Stimulated activated naive CD4-positive, alpha-beta T cell treated with Interleukin-2 at 50 U/mL for 16 hours (primary cell): ENCODE measurements around the gene DOCK4.

Source experiments
- DNase-seq: peaks from one replicate; lab custom pipeline; 2025; lab: John Stamatoyannopoulos, UW

Gene DOCK4

GRCh38 chr7:112080441-112080840 lies 125.8 kb downstream of the DOCK4 start:
- DNase-seq: no peak

DNA sequence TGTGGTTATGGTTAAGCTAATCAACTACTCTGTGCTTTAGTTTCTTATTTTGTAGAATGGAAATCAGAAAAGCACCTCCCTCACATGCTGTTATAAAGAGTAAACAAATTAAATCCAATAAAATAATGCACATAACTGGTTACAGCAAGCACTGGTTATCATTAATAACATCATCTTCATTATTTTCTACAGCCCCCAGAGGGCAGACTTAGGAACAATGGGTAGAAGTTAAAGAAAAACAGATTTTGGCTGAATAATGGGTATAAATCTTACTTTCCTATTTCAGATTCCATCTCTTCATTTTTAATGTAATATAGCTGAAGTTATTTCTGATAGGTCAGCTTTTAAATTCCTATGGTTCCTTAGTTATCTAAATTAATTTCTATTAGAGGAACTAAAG lies 126.5 kb downstream of the DOCK4 start:
- DNase-seq: no peak

- DNase-seq: no peak
Observed at GRCh38 chr7:112079122-112079521, 127.1 kb downstream of the DOCK4 start.

- no peak for DNase-seq
Observed at GRCh38 chr7:112076324-112076723, 129.9 kb downstream of the DOCK4 start.

DNA sequence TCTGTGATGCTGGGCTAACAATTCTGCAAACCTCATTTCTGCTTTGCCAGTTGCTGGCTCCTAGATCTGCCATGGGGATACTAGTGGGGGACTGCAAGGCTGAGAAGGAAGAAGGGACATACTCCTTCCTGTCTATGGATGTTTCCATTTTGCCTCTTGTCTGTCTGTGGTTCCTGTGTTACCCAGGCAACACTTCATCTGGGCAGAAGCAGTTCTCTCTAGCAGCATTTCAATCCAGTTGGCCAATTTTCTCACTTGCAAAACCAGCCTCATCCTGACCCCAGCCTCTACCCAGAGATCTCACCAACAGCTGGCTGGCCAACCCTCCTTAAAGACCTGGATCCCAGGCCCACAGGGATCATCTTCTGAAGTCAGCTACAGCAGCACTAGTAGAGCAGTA lies 131.7 kb downstream of the DOCK4 start:
- DNase-seq: no peak

GRCh38 chr7:112073530-112073929 lies 132.7 kb downstream of the DOCK4 start:
- no peak for DNase-seq

GRCh38 chr7:112072541-112073245 lies 133.5 kb downstream of the DOCK4 start:
- no peak for DNase-seq

- no peak for DNase-seq
Observed at GRCh38 chr7:112071856-112072255, 134.3 kb downstream of the DOCK4 start.

DNA sequence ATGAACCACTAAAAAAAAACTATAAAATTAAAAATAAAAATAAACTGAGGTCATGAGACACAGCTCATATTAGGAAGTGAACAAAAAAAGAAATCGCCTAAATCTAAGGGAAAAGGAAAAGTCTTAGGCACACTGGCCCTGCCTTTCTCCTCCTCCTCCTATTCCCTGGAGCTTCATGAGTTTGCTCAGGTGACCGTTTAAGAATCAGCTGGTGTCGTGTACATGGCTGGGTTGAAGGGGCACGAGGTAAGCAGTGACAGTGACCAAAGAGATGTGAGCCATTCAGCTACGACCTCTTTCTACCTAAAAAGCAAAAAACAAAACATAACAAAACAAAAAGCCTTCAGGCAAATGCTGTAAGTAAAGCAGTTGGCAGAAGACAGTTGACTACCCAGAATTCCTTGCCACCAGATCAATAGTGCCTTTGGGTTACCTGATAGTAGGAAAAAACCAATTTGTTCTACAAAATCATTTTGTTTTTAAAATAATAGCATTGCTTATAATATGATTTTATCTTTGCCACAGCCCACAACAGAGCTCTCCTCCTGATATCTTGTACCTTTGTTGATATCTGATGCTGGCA lies 135.4 kb downstream of the DOCK4 start:
- no peak for DNase-seq

GRCh38 chr7:112069879-112070321 lies 136.3 kb downstream of the DOCK4 start:
- DNase-seq: no peak

DNA sequence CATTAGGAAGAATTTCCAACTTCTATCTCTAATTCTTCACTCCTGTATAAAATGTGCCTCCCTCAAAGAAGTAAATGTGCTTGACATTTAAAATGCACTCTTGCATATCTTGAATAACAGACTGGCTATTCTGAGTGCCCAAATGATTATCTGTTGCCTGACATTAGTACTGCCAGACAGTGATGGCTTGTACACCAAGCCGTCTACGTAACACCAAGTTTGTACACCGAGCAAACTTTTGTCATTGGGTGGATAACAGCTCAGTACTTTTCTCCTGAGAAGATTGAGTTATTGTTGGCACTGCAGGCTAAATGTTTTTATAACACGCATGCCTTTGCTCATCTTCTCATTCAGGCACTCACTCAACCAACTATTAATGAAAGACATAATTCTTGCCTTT lies 137.2 kb downstream of the DOCK4 start:
- DNase-seq: no peak

- no peak for DNase-seq
Observed at GRCh38 chr7:112067632-112068540, 138.3 kb downstream of the DOCK4 start.

GRCh38 chr7:112067200-112067599 lies 139.0 kb downstream of the DOCK4 start:
- no peak for DNase-seq

DNA sequence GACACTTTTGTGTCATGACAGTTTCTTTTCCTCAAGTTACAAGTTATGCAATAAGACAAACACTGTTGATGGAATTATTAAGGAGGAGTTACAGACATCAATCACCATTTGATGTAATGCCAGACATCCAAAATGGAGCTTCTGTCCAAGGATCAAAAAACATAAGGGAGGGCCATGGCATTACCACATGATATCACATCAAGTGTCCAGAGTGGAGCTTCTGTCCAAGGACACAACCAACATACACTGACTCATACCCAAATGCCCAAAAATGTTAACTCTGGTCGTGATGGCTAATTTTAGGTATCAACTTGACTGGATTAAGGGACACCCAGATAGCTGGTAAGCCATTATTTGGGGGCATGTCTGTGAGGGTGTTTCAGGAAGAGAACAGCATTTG lies 140.4 kb downstream of the DOCK4 start:
- no peak for DNase-seq

- DNase-seq: no peak
Observed at GRCh38 chr7:112064627-112065385, 141.4 kb downstream of the DOCK4 start.

- no peak for DNase-seq
Observed at GRCh38 chr7:112063974-112064373, 142.2 kb downstream of the DOCK4 start.

DNA sequence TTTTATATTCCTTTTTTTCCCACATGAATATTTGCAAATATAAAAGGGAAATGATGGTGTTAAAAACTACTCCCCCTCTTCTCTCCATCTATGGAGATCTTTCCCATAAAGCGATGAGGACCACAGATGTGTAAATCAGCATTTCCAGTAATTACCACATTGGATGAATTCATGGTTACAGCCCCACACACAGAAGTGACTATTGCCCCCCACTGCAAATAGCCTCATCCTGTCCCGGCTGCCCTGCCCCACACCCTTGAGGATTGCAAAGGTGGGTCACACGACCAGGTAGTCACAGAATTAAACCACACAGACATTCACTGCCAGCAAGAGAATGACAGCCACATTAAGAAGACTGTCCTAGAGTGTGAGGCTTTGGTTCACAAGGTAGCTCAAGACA lies 145.1 kb downstream of the DOCK4 start:
- no peak for DNase-seq

- no peak for DNase-seq
Observed at GRCh38 chr7:112060625-112061024, 145.6 kb downstream of the DOCK4 start.

DNA sequence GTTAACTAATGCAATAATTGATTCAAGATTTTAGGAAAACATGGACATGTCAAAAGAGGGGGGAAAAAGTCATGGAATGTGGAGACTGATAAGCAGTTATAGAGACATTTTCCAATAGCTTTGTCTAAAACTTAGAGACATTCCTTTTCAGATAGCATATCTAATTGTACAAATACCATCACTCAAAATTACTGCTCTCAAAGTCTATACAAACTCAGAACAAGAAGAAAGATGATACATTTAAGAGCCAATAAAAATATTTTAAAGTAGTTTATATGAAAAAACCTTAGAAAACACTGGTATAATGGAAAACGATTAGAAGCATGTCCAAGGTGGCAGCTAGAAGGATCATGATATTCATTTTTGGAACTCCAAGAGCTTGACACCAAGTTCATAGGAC lies 146.5 kb downstream of the DOCK4 start:
- no peak for DNase-seq

- DNase-seq: no peak
Observed at GRCh38 chr7:112058686-112059085, 147.5 kb downstream of the DOCK4 start.

GRCh38 chr7:112056409-112056808 lies 149.8 kb downstream of the DOCK4 start:
- DNase-seq: no peak

- no peak for DNase-seq
Observed at GRCh38 chr7:112053737-112054069, 152.5 kb downstream of the DOCK4 start.
